Measurements from ENCODE around the gene RAB11A.

DNA sequence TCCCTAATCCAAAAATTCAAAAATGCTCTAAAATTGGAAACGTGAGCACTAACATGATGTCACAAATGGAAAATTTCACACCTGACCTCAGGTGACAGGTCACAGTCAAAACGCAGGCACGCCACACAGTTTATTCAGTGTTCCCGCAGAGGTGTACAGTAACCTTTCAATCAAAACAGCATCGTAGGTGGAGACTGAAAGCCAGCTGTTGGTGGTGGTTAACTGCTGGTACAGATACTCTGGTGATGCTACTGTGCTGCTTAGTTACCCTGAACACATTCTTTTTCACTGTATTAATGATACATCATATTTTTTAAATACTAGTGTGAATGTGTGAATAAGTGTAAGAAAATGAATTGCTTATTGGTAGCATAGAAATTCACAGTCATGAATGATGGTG lies 23.8 kb downstream of the RAB11A start:
- TF ChIP-seq, protein P1, sequence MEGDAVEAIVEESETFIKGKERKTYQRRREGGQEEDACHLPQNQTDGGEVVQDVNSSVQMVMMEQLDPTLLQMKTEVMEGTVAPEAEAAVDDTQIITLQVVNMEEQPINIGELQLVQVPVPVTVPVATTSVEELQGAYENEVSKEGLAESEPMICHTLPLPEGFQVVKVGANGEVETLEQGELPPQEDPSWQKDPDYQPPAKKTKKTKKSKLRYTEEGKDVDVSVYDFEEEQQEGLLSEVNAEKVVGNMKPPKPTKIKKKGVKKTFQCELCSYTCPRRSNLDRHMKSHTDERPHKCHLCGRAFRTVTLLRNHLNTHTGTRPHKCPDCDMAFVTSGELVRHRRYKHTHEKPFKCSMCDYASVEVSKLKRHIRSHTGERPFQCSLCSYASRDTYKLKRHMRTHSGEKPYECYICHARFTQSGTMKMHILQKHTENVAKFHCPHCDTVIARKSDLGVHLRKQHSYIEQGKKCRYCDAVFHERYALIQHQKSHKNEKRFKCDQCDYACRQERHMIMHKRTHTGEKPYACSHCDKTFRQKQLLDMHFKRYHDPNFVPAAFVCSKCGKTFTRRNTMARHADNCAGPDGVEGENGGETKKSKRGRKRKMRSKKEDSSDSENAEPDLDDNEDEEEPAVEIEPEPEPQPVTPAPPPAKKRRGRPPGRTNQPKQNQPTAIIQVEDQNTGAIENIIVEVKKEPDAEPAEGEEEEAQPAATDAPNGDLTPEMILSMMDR (IDR thresholded peaks at IDR 0.05) = no peak
- TF ChIP-seq POLR2AphosphoS5 (IDR thresholded peaks at IDR 0.05) = no peak
- no peak for TF ChIP-seq POLR2A (IDR thresholded peaks at IDR 0.05)
